AML-193 (cell line): ENCODE results near the gene PNP.
"Not testable (repeated sequence)": the region's sequence is repeated elsewhere in the genome, so short reads cannot be mapped to it uniquely, and the experiment has no call there.

Experiments
- DNase-seq, 2 experiments: peaks; one replicate each; lab custom pipeline; 2025; lab: John Stamatoyannopoulos, UW

Gene PNP

GRCh38 chr14:20492486-20492885 is 23.3 kb downstream of the PNP start:
- no peak for DNase-seq

GRCh38 chr14:20493634-20494033 is 24.4 kb downstream of the PNP start:
- peak; percentile 78 to 80 for DNase-seq

GRCh38 chr14:20494935-20495766 is 25.9 kb downstream of the PNP start:
- DNase-seq = peak; percentile 47 to 57

- DNase-seq = peak; percentile 30
Observed at GRCh38 chr14:20498622-20499021, 29.4 kb downstream of the PNP start.

GRCh38 chr14:20499108-20499507 is 29.9 kb downstream of the PNP start:
- no peak for DNase-seq

GRCh38 chr14:20499881-20500280 is 30.7 kb downstream of the PNP start:
- DNase-seq = no peak

GRCh38 chr14:20501346-20501745 is 32.1 kb downstream of the PNP start:
- DNase-seq = no peak

GRCh38 chr14:20503898-20504297 is 34.7 kb downstream of the PNP start:
- no peak for DNase-seq

- DNase-seq = not testable (repeated sequence)
Observed at GRCh38 chr14:20506276-20506675, 37.1 kb downstream of the PNP start.

- DNase-seq = not testable (repeated sequence)
Observed at GRCh38 chr14:20506752-20507151, 37.5 kb downstream of the PNP start.

- DNase-seq = not testable (repeated sequence)
Observed at GRCh38 chr14:20507537-20507936, 38.3 kb downstream of the PNP start.

GRCh38 chr14:20508367-20508766 is 39.2 kb downstream of the PNP start:
- no peak for DNase-seq

GRCh38 chr14:20512177-20512905 is 43.1 kb downstream of the PNP start:
- no peak for DNase-seq

GRCh38 chr14:20515846-20516245 is 46.6 kb downstream of the PNP start:
- DNase-seq = no peak

GRCh38 chr14:20516921-20517320 is 47.7 kb downstream of the PNP start:
- DNase-seq = no peak

GRCh38 chr14:20522332-20522731 is 53.1 kb downstream of the PNP start:
- peak; percentile 20 to 22 for DNase-seq

GRCh38 chr14:20524027-20524426 is 54.8 kb downstream of the PNP start:
- DNase-seq = no peak
